ENCODE data around the gene NEURL3. TPM values are rescaled to one million over a fixed set of nuclear protein-coding genes. Genes with fewer than 3 reads are reported as not detected.

NEURL3 gene
- total and polyA plus RNA-seq, 2 of the 8 experiments (the other 6 are each of a cell fraction or from before 2014, with no cell fraction given) = not detected

- Histone ChIP-seq H3K56ac (replicated peaks; ENCODE audit: insufficient read length, low read depth, low read length) (no peak within 1 kb of the TSS), H3K18ac (ENCODE audit: extremely low read depth, low read length) (peak within 1 kb of the TSS; percentile 51), H3K79me1 (ENCODE audit: low read depth, low read length) (no peaks in the 10 kb centered on the region; the same call in 1 of the 2 replicates), H4K91ac (replicated peaks; ENCODE audit: insufficient read length, low read length) (peak within 1 kb of the TSS; percentile 93), H4K20me1 (replicated peaks in 1 of 2; ENCODE audit: control insufficient read depth in 1 of 2, insufficient read depth in 2 of 2, low read length in 2 of 2) (peaks cover 9 to 11% of the 10 kb centered on the region in 2 experiments), H2BK5ac (ENCODE audit: low read depth, low read length) (no peak within 1 kb of the TSS; the same call in 1 of the 2 replicates), H3K23me2 (ENCODE audit: low read depth, low read length) (peaks cover 17% of the 10 kb centered on the region; the same call in 1 of the 2 replicates), H4K5ac (ENCODE audit: insufficient read length, low read depth, low read length) (peak within 1 kb of the TSS; percentile 50), H3K4me1 (replicated peaks in 1 of 4; ENCODE audit: control insufficient read depth in 3 of 4, insufficient read depth in 4 of 4, low read length in 3 of 4) (peaks cover 5 to 26% (median 20%) of the 10 kb centered on the region in 4 experiments), H3K27me3 (replicated peaks in 1 of 4; ENCODE audit: control insufficient read depth in 3 of 4, extremely low read depth in 1 of 4, insufficient read depth in 3 of 4, low read length in 3 of 4) (peaks cover 10 to 32% (median 26%) of the 10 kb centered on the region in 4 experiments; a peak in 6 of 7 replicates), H3K4me2 (ENCODE audit: insufficient read depth in 1 of 2, low read depth in 2 of 2, low read length in 2 of 2) (peak within 1 kb of the TSS; percentile 79 to 90), H3K14ac (ENCODE audit: insufficient read length) (no peak within 1 kb of the TSS), H2BK12ac (ENCODE audit: low read depth, low read length) (no peak within 1 kb of the TSS; the same call in 1 of the 2 replicates), H3K9me3 (ENCODE audit: insufficient read depth in 2 of 2, low read depth in 1 of 2, low read length in 1 of 2) (no peaks in the 10 kb centered on the region), H2BK15ac (ENCODE audit: low read length) (peak within 1 kb of the TSS; percentile 65; the same call in 1 of the 2 replicates), H3K79me2 (ENCODE audit: control insufficient read depth in 1 of 2, insufficient read depth in 2 of 2, low read length in 2 of 2) (no peaks in the 10 kb centered on the region), H2BK120ac (replicated peaks; ENCODE audit: low read depth, low read length) (no peak within 1 kb of the TSS), H2BK20ac (ENCODE audit: low read length) (peak within 1 kb of the TSS; percentile 86; the same call in 1 of the 2 replicates), H2AK5ac (ENCODE audit: low read depth, low read length) (0 out of 2 replicates have a peak within 1 kb of the TSS, but pooled peaks have one; percentile 13), H3K36me3 (ENCODE audit: control insufficient read depth in 2 of 4, insufficient read depth in 4 of 4, low read length in 3 of 4) (no peaks in the 10 kb centered on the region), H3K4me3 (ENCODE audit: extremely low read depth in 1 of 4, insufficient read depth in 2 of 4, low read depth in 3 of 4, low read length in 4 of 4) (peak within 1 kb of the TSS; percentile 19 to 73 (median 53)), H2AFZ (ENCODE audit: low read length) (peak within 1 kb of the TSS; percentile 73), H4K8ac (ENCODE audit: extremely low read depth, insufficient read depth, low read length) (peak within 1 kb of the TSS; percentile 82), H3K27ac (ENCODE audit: low read depth, low read length) (no peak within 1 kb of the TSS), H3K9ac (replicated peaks in 1 of 4; ENCODE audit: extremely low read depth in 1 of 4, low read depth in 3 of 4, low read length in 3 of 4) (peak within 1 kb of the TSS in 1 of 4 experiments; percentile 59; a peak in 3 of 7 replicates), H3K23ac (ENCODE audit: insufficient read length) (no peak within 1 kb of the TSS), H3K4ac (replicated peaks; ENCODE audit: insufficient read length, low read depth, low read length) (no peak within 1 kb of the TSS)
- 8% methylated on average over 13 of the region's 69 CpGs; no CpG with 5 or more reads in 1 of the 2 experiments for WGBS, 2 experiments (ENCODE audit: extremely low coverage in 1 of 2, insufficient coverage in 1 of 2, insufficient read length in 1 of 2, insufficient replicate concordance in 2 of 2, low coverage in 1 of 2, low lambda C conversion rate in 2 of 2, missing lambda C conversion rate in 1 of 2)
- FAIRE-seq = no peak
- peak; percentile 73 to 89 for DNase-seq (ENCODE audit: low read depth in 1 of 2, low spot score in 2 of 2)
- ChIA-PET CTCF (ENCODE audit: partially characterized antibody) (interaction anchor here (1.1 to 18.5 kb wide), 3 partner anchors 15 to 27 kb away, joined by 3 to 361 read pairs (median 7); no protein-coding TSS in a partner anchor), POLR2A (ENCODE audit: partially characterized antibody) (interaction anchor here (4.6 kb wide), 1 partner anchor 12 kb away, joined by 33 read pairs; no protein-coding TSS in a partner anchor)
- TF ChIP-seq EGR1 (IDR thresholded peaks at IDR 0.05; ENCODE audit: borderline replicate concordance, low read depth, low read length) (no peak), JUN (IDR thresholded peaks at IDR 0.05; ENCODE audit: low read depth, low read length) (no peak), GABPA (IDR thresholded peaks at IDR 0.05; ENCODE audit: borderline replicate concordance, insufficient read depth, low read length) (no peak), KDM5A (IDR thresholded peaks at IDR 0.05; ENCODE audit: low read length) (no peak), ATF2 (IDR thresholded peaks at IDR 0.05; ENCODE audit: low read length) (no peak), CBX5 (IDR thresholded peaks at IDR 0.05; ENCODE audit: low read depth, low read length) (no peak), SUZ12 (IDR thresholded peaks at IDR 0.05; ENCODE audit: low read length) (no peak), POLR2A (IDR thresholded peaks at IDR 0.05; ENCODE audit: control extremely low read depth in 1 of 2, low read depth in 2 of 2, low read length in 2 of 2) (peak in 1 of 2 experiments; percentile 44; a peak in 2 of 3 replicates), USF2 (IDR thresholded peaks at IDR 0.05; ENCODE audit: low read length) (no peak)
Measured at GRCh38 chr2:96536445-96537065, 31.4 kb upstream of the NEURL3 start, which contains the start of gene ARID5A. TSS of gene ARID5A (plus strand) at chr2:96536752. CDS start at chr2:96536827, 75 bp downstream.

All from H1 (cell line).